GM23338 (cell line): ENCODE results near the gene TTLL5. TPM values are rescaled to one million over a fixed set of nuclear protein-coding genes. Genes with fewer than 3 reads are reported as not detected.

Source experiments
- ATAC-seq: fragments of 200-7000 bp; cut with Tn5 transposase; 3 replicates; pipeline ENCODE4 v1.9.1; 2020
- DNase-seq: peaks from one replicate; pipeline ENCODE4 v3.0.0-alpha.2; 2015; ENCODE audit warnings: low spot score
- H2AFZ ChIP-seq: fragments of 200-600 bp; sonication (generic); 2 replicates; pipeline ENCODE4 v1.8.0; 2016; ENCODE audit warnings: antibody characterized with exemption, mild to moderate bottlenecking, moderate library complexity
- H3F3A ChIP-seq: fragments of 200-600 bp; sonication (generic); replicated peaks from 2 replicates; pipeline ENCODE4 v1.8.0; 2017; ENCODE audit warnings: antibody characterized with exemption, mixed run types, low read depth
- H3K27ac ChIP-seq: fragments of 200-600 bp; sonication (generic); 2 replicates; pipeline ENCODE4 v1.6.1; 2016; ENCODE audit warnings: low read depth
- H3K27me3 ChIP-seq: fragments of 200-600 bp; sonication (generic); 2 replicates; pipeline ENCODE4 v1.8.0; 2016; ENCODE audit warnings: mild to moderate bottlenecking, mixed run types, moderate library complexity; ENCODE audit not compliant: insufficient read depth
- H3K36me3 ChIP-seq: fragments of 200-600 bp; sonication (generic); 2 replicates; pipeline ENCODE4 v1.8.0; 2016; ENCODE audit warnings: mild to moderate bottlenecking; ENCODE audit not compliant: insufficient read depth
- H3K4me1 ChIP-seq: fragments of 200-600 bp; sonication (generic); 2 replicates; pipeline ENCODE4 v1.8.0; 2016; ENCODE audit warnings: mild to moderate bottlenecking, moderate library complexity; ENCODE audit not compliant: insufficient read depth
- H3K4me2 ChIP-seq: fragments of 200-600 bp; sonication (generic); 2 replicates; pipeline ENCODE4 v1.7.1; 2017; ENCODE audit warnings: mixed run types
- H3K4me3 ChIP-seq: fragments of 200-600 bp; sonication (generic); 2 replicates; pipeline ENCODE4 v1.6.1; 2016; ENCODE audit warnings: mixed run types
- H3K79me2 ChIP-seq: fragments of 200-600 bp; sonication (generic); replicated peaks from 2 replicates; pipeline ENCODE4 v1.8.0; 2017; ENCODE audit warnings: mild to moderate bottlenecking; ENCODE audit not compliant: insufficient read depth
- H3K9me2 ChIP-seq: fragments of 200-600 bp; sonication (generic); 2 replicates; pipeline ENCODE4 v1.8.0; 2017; ENCODE audit not compliant: insufficient read depth
- H4K20me1 ChIP-seq: fragments of 200-600 bp; sonication (generic); replicated peaks from 2 replicates; pipeline ENCODE4 v1.8.0; 2017; ENCODE audit warnings: mild to moderate bottlenecking; ENCODE audit not compliant: insufficient read depth
- H3K27ac Mint-ChIP-seq: 2 replicates; pipeline ENCODE4 v1.8.0; 2020; ENCODE audit warnings: inconsistent platforms, mild to moderate bottlenecking, moderate library complexity, mixed read lengths
- H3K27me3 Mint-ChIP-seq: 3 replicates; pipeline ENCODE4 v1.8.0; 2022; ENCODE audit warnings: low read depth, mild to moderate bottlenecking, moderate library complexity, mixed read lengths, inconsistent platforms; ENCODE audit not compliant: insufficient read depth, poor library complexity
- H3K36me3 Mint-ChIP-seq: 3 replicates; pipeline ENCODE4 v1.8.0; 2021; ENCODE audit warnings: low read depth, mild to moderate bottlenecking, inconsistent platforms, moderate library complexity, mixed read lengths
- H3K4me1 Mint-ChIP-seq: 3 replicates; pipeline ENCODE4 v1.8.0; 2020; ENCODE audit warnings: mild to moderate bottlenecking, inconsistent platforms, mixed read lengths
- H3K4me3 Mint-ChIP-seq: 3 replicates; pipeline ENCODE4 v1.8.0; 2021; ENCODE audit warnings: moderate library complexity, mild to moderate bottlenecking, inconsistent platforms, mixed read lengths
- H3K9me3 Mint-ChIP-seq: 3 replicates; pipeline ENCODE4 v1.8.0; 2020; ENCODE audit warnings: moderate library complexity, mild to moderate bottlenecking, inconsistent platforms, mixed read lengths
- CREB1 ChIP-seq: fragments of 250-450 bp; sonication (Bioruptor Pico); IDR thresholded peaks from 2 replicates; pipeline ENCODE4 v1.5.0; 2020; ENCODE audit warnings: low read depth, mild to moderate bottlenecking, moderate library complexity
- CTCF ChIP-seq, 2 experiments: fragments of 200-600 bp in 1 of 2; sonication (generic) in 1 of 2; conservative IDR thresholded peaks; 2 replicates each; pipeline versions ENCODE4 v1.5.1 to v1.6.1; 2016 to 2017; ENCODE audit warnings: antibody characterized with exemption in 2 of 2, low read depth in 2 of 2, mild to moderate bottlenecking in 2 of 2, moderate library complexity in 1 of 2
- ETS1 ChIP-seq: IDR thresholded peaks from 2 replicates; pipeline ENCODE4 v1.6.1; 2016; ENCODE audit warnings: antibody characterized with exemption
- EZH2 ChIP-seq: fragments of 200-600 bp; sonication (generic); IDR thresholded peaks from one replicate; pipeline ENCODE4 v1.8.0; 2017; ENCODE audit warnings: antibody characterized with exemption, mild to moderate bottlenecking, low read depth; ENCODE audit not compliant: unreplicated experiment
- EZH2phosphoT487 ChIP-seq: fragments of 200-600 bp; sonication (generic); IDR thresholded peaks from one replicate; pipeline ENCODE4 v1.8.1; 2018; ENCODE audit warnings: antibody characterized with exemption; ENCODE audit not compliant: unreplicated experiment
- JUNB ChIP-seq: IDR thresholded peaks from one replicate; pipeline ENCODE4 v1.6.1; 2016; ENCODE audit warnings: antibody characterized with exemption; ENCODE audit not compliant: unreplicated experiment
- NANOG ChIP-seq: IDR thresholded peaks from 2 replicates; pipeline ENCODE4 v1.6.1; 2016; ENCODE audit warnings: antibody characterized with exemption, borderline replicate concordance
- POLR2AphosphoS5 ChIP-seq: IDR thresholded peaks from 2 replicates; pipeline ENCODE4 v1.6.1; 2016; ENCODE audit warnings: antibody characterized with exemption, low read depth
- STAT1 ChIP-seq: IDR thresholded peaks from one replicate; pipeline ENCODE4 v1.6.1; 2016; ENCODE audit warnings: antibody characterized with exemption; ENCODE audit not compliant: unreplicated experiment
- ZNF114 ChIP-seq: fragments of 250-450 bp; sonication (Bioruptor Pico); IDR thresholded peaks from 2 replicates; pipeline ENCODE4 v1.5.0; 2020; ENCODE audit warnings: mild to moderate bottlenecking, moderate library complexity
- ZNF331 ChIP-seq: fragments of 250-450 bp; sonication (Bioruptor Pico); IDR thresholded peaks from 2 replicates; pipeline ENCODE4 v1.5.0; 2020; ENCODE audit warnings: low read depth, mild to moderate bottlenecking, moderate library complexity
- ZNF462 ChIP-seq: fragments of 250-450 bp; sonication (Bioruptor Pico); IDR thresholded peaks from 2 replicates; pipeline ENCODE4 v1.5.0; 2020; ENCODE audit warnings: mild to moderate bottlenecking, moderate library complexity
- polyA plus RNA-seq: library from polyadenylated mRNA; unstranded; fragments of >200 nt; fragmentation: Nextera tagmentation; extraction: Ambion mirVana; gene quantifications from 2 replicates; pipeline ENCODE4 v1.2.1, GENCODE V29; 2016
- total RNA-seq: library from RNA; depleted of rRNA; stranded (reverse); fragments of >200 nt; shearing (Covaris generic); gene quantifications from 2 replicates; pipeline ENCODE4 v1.2.3, GENCODE V29; 2014
- TF ChIP-seq, protein P1 (sequence below): IDR thresholded peaks from one replicate; pipeline ENCODE4 v1.6.1; 2018; ENCODE audit warnings: antibody characterized with exemption; ENCODE audit not compliant: unreplicated experiment

TTLL5 gene
- total and polyA plus RNA-seq, 2 experiments from 2014 or later, result 33.5 to 35.4 TPM

DNA sequence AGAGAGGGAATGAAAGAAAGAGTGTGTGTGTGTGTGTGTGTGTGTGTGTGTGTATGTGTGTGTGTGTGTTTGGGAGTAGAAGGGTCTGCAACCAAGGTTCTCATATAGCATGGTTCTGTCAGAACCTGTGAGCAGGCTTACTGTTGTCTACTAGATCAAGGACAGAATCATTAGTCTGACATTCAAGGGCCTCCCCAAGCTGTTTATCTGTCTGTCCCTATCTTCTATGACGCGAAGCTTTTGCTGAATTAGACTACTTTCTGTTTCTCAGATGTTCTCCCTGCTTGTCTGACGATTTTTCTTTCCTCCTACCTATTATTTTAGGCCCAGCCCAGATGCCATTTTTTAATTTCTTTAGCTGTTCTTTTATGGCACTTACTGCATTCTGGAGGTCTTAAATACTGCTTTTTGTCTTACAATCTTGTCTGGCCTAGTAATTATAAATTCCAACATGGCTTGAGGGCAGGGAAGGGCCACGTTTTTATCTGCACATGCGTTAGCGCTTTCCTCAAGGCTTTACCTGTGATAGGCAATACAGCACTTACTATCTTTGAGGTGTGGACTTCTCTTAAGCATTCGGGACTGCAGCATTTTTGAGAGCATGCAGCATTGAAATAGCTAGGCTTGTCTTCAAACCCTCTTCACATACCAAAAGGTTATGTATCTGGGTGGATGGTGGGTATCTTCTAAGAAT is 150.2 kb downstream of the TTLL5 start:
- no peaks in the 10 kb centered on the region for H4K20me1 ChIP-seq
- H3K4me2 ChIP-seq, result no peak overlapping the region
- Mint-ChIP-seq H3K36me3 (no peaks in the 10 kb centered on the region), H3K4me1 (peaks cover 29% of the 10 kb centered on the region), H3K27me3 (no peaks in the 10 kb centered on the region), H3K27ac (peak overlapping the region; percentile 86), H3K4me3 (no peak overlapping the region), H3K9me3 (no peaks in the 10 kb centered on the region)
- H3K4me3 ChIP-seq, result no peak overlapping the region
- DNase-seq (no peak), ATAC-seq (no peak; the same call in 2 of the 3 replicates)
- H2AFZ ChIP-seq, result no peak overlapping the region
- TF ChIP-seq EZH2phosphoT487, result no peak
- TF ChIP-seq POLR2AphosphoS5, result no peak
- TF ChIP-seq, protein P1, sequence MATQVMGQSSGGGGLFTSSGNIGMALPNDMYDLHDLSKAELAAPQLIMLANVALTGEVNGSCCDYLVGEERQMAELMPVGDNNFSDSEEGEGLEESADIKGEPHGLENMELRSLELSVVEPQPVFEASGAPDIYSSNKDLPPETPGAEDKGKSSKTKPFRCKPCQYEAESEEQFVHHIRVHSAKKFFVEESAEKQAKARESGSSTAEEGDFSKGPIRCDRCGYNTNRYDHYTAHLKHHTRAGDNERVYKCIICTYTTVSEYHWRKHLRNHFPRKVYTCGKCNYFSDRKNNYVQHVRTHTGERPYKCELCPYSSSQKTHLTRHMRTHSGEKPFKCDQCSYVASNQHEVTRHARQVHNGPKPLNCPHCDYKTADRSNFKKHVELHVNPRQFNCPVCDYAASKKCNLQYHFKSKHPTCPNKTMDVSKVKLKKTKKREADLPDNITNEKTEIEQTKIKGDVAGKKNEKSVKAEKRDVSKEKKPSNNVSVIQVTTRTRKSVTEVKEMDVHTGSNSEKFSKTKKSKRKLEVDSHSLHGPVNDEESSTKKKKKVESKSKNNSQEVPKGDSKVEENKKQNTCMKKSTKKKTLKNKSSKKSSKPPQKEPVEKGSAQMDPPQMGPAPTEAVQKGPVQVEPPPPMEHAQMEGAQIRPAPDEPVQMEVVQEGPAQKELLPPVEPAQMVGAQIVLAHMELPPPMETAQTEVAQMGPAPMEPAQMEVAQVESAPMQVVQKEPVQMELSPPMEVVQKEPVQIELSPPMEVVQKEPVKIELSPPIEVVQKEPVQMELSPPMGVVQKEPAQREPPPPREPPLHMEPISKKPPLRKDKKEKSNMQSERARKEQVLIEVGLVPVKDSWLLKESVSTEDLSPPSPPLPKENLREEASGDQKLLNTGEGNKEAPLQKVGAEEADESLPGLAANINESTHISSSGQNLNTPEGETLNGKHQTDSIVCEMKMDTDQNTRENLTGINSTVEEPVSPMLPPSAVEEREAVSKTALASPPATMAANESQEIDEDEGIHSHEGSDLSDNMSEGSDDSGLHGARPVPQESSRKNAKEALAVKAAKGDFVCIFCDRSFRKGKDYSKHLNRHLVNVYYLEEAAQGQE, result no peak
- no peak for TF ChIP-seq JUNB
- no peak for TF ChIP-seq CTCF (conservative IDR thresholded peaks at IDR 0.05; ENCODE audit: low read depth in 2 of 2)
- no peak for TF ChIP-seq STAT1
- no peak for TF ChIP-seq ZNF331 (CRISPR knock-in tag)
- no peak for TF ChIP-seq EZH2
- no peak for TF ChIP-seq NANOG
- TF ChIP-seq ETS1, result no peak
- no peak for TF ChIP-seq ZNF462 (CRISPR knock-in tag)
- TF ChIP-seq CREB1, result no peak
- TF ChIP-seq ZNF114 (CRISPR knock-in tag), result no peak
- no peaks in the 10 kb centered on the region for H3K9me2 ChIP-seq
- H3K27ac ChIP-seq, result peak overlapping the region; percentile 71; the same call in 1 of the 2 replicates
- no peaks in the 10 kb centered on the region for H3K36me3 ChIP-seq
- H3K4me1 ChIP-seq, result peaks cover 21% of the 10 kb centered on the region
- no peaks in the 10 kb centered on the region for H3F3A ChIP-seq
- no peaks in the 10 kb centered on the region for H3K79me2 ChIP-seq
- no peaks in the 10 kb centered on the region for H3K27me3 ChIP-seq
